Measurements from ENCODE around the gene INTS7. TPM values are rescaled to one million over a fixed set of nuclear protein-coding genes. Genes with fewer than 3 reads are reported as not detected.
"Not testable (repeated sequence)": the region's sequence is repeated elsewhere in the genome, so short reads cannot be mapped to it uniquely, and the experiment has no call there.

INTS7 gene
- total RNA-seq, 6 donors from 2014 or later, result 8.3 to 16.7 (median 14.6) TPM

DNA sequence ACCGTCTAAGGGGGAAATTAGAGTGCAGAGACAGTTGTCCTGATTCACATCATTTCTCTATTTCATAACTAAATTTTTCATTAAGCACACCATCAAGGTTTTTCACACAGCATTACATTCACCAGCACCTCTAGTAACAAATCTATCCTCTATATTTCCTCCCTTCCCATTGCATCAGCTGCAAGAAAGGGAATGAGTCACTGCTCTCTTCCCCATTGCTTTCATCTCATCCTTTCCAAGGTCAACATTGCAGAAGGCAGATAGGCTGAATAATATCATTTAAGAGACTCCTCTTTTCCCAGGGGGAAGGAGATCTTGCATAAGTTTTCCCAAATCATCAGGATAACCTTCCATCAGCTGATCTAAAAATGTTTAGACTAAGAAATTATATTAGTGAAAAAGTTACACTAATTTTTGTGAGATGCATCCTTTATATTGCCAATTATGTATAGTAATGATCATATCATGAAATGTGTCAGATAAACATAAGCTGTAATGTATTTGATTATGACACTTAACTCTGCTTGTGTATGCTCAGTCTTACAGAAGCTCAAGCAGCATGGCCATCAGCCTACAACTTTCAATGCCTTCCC is 4.3 kb downstream of the INTS7 start:
- ATAC-seq (ENCODE audit: low FRiP score in 2 of 2) (peak in 1 of 2 donors; percentile 11), DNase-seq (no peak)
- no peaks in the 10 kb centered on the region for H3K27me3 ChIP-seq
- no peak overlapping the region for H3K4me3 ChIP-seq
- 85 to 87% methylated on average over 1 of the region's 1 CpG for WGBS, 2 donors
- H3K9me3 ChIP-seq, result no peaks in the 10 kb centered on the region
- no peaks in the 10 kb centered on the region for H3K36me3 ChIP-seq
- peaks cover 5 to 49% (median 26%) of the 10 kb centered on the region in 4 donors for H3K4me1 ChIP-seq
- no peak overlapping the region for H3K27ac ChIP-seq
- TF ChIP-seq, protein P1, sequence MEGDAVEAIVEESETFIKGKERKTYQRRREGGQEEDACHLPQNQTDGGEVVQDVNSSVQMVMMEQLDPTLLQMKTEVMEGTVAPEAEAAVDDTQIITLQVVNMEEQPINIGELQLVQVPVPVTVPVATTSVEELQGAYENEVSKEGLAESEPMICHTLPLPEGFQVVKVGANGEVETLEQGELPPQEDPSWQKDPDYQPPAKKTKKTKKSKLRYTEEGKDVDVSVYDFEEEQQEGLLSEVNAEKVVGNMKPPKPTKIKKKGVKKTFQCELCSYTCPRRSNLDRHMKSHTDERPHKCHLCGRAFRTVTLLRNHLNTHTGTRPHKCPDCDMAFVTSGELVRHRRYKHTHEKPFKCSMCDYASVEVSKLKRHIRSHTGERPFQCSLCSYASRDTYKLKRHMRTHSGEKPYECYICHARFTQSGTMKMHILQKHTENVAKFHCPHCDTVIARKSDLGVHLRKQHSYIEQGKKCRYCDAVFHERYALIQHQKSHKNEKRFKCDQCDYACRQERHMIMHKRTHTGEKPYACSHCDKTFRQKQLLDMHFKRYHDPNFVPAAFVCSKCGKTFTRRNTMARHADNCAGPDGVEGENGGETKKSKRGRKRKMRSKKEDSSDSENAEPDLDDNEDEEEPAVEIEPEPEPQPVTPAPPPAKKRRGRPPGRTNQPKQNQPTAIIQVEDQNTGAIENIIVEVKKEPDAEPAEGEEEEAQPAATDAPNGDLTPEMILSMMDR (IDR thresholded peaks at IDR 0.05), result no peak
- TF ChIP-seq POLR2AphosphoS5 (IDR thresholded peaks at IDR 0.05), result no peak
- TF ChIP-seq POLR2A (IDR thresholded peaks at IDR 0.05), result no peak
- TF ChIP-seq EP300 (IDR thresholded peaks at IDR 0.05), result no peak

DNA sequence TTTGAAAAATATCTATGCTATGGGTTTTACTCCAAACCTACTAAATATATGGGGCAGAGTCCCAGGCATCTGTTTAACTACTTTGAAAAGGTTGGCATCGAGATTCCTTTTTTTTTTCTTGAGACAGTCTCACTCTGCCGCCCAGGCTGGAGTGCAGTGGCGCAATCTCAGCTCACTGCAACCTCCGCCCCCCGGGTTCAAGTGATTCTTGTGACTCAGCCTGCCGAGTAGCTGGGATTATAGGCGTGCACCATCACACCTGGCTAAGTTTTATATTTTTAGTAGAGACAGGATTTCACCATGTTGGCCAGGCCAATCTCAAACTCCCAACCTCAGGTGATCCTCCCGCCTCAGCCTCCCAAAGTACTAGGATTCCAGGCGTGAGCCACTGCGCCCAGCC is 7.6 kb downstream of the INTS7 start:
- Histone ChIP-seq H3K4me1 (peaks cover 5 to 26% (median 13%) of the 10 kb centered on the region in 4 donors), H3K27ac (peak overlapping the region in 1 of 4 donors; percentile 59)
- ATAC-seq (ENCODE audit: low FRiP score in 2 of 2); H3K4me3 ChIP-seq; H3K9me3 ChIP-seq; H3K36me3 ChIP-seq; H3K27me3 ChIP-seq: not testable (repeated sequence)
- DNase-seq, result peak; percentile 33 to 81
- WGBS, 2 donors, result 46 to 78% methylated on average over 10 of the region's 10 CpGs
- peak in 1 of 4 donors; percentile 55 for TF ChIP-seq EP300 (IDR thresholded peaks at IDR 0.05)

DNA sequence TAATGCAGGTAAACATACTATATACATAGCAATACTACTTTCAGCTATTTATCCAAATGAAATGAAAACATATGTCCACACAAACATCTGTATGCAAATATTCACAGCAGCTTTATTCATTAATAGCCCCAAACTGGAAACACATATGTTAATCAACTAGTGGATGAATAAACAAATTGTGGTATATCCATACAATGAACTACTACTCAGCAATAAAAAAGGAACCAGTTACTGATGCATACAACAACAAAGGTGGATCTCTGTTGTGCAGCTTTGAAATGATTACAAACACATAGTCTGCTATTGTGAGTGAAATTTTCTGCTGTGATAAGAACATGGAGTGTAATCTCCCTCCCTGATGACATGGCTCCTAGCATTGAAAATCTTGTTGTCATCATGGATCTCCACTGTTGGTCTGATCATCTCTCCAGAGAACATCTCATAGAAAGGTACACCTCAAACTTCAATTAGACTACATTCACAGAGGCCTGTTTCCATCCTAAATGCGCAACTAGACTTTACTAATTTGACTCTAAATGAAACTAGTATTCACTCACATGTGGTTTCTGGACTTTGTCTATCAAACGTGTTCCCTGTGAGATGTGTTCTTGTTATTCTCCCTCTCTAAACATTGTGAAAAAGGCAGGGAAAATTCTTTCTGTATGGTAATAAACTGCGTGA is 10.7 kb downstream of the INTS7 start:
- no peak overlapping the region for H3K27ac ChIP-seq
- DNase-seq (no peak), ATAC-seq (ENCODE audit: low FRiP score in 2 of 2) (no peak)
- H3K4me1 ChIP-seq, result peaks cover 0 to 13% (median 6%) of the 10 kb centered on the region in 4 donors
- H3K27me3 ChIP-seq, result no peaks in the 10 kb centered on the region
- peaks cover 0 to 3% (median 0%) of the 10 kb centered on the region in 4 donors for H3K36me3 ChIP-seq
- no peaks in the 10 kb centered on the region for H3K9me3 ChIP-seq
- 93% methylated on average over 3 of the region's 3 CpGs for WGBS, 2 donors
- no peak overlapping the region for H3K4me3 ChIP-seq
- TF ChIP-seq POLR2AphosphoS5 (IDR thresholded peaks at IDR 0.05), result no peak
- TF ChIP-seq POLR2A (IDR thresholded peaks at IDR 0.05), result no peak
- TF ChIP-seq, protein P1 (IDR thresholded peaks at IDR 0.05), result no peak
- TF ChIP-seq EP300 (IDR thresholded peaks at IDR 0.05), result no peak

DNA sequence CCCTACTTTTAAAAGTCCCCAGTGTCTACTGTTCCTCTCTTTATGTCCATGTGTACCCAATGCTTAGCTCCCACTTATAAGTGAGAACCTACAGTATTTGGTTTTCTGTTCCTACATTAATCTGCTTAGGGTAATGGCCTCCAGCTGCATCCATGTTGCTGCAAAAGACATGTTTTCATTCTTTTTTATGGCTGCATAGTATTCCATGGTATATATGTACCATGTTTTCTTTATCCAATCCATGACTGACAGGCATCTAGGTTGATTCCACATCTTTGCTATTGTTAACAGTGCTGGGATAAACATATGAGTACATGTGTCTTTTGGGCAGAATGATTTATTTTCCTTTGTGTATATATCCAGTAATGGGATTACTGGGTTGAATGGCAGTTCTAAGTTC is 12.4 kb downstream of the INTS7 start:
- not testable (repeated sequence) for H3K36me3 ChIP-seq; DNase-seq; H3K27me3 ChIP-seq; H3K9me3 ChIP-seq; H3K4me3 ChIP-seq; H3K27ac ChIP-seq; ATAC-seq (ENCODE audit: low FRiP score in 2 of 2)
- H3K4me1 ChIP-seq, result peaks cover 0 to 11% (median 5%) of the 10 kb centered on the region in 4 donors

DNA sequence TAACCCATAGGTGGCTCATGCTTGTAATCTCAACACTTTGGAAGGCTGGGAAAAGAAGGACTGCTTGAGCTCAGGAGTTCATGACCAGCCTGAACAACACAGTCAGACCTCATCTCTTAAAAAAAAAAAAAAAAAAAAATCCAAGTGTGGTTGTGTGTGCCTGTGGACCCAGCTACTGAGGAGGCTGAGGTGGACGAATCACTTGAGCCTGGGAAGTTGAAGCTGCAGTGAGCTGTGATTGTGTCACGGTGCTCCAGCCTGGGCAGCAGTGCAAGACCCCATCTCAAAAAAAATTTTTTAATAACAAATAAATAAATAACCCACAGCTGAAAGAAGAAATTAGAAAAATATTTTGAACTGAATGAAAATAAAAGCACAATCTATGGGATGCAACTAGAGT is 13.8 kb downstream of the INTS7 start:
- 94 to 96% methylated on average over 2 of the region's 2 CpGs for WGBS, 2 donors
- no peaks in the 10 kb centered on the region for H3K9me3 ChIP-seq
- peaks cover 0 to 3% (median 0%) of the 10 kb centered on the region in 4 donors for H3K36me3 ChIP-seq
- H3K27ac ChIP-seq, result no peak overlapping the region
- H3K4me1 ChIP-seq, result no peaks in the 10 kb centered on the region
- TF ChIP-seq, protein P1 (IDR thresholded peaks at IDR 0.05), result no peak
- TF ChIP-seq POLR2A (IDR thresholded peaks at IDR 0.05) (no peak), POLR2AphosphoS5 (IDR thresholded peaks at IDR 0.05) (no peak), EP300 (IDR thresholded peaks at IDR 0.05) (no peak)
- ATAC-seq (ENCODE audit: low FRiP score in 2 of 2) (no peak), DNase-seq (no peak)
- no peaks in the 10 kb centered on the region for H3K27me3 ChIP-seq
- no peak overlapping the region for H3K4me3 ChIP-seq

DNA sequence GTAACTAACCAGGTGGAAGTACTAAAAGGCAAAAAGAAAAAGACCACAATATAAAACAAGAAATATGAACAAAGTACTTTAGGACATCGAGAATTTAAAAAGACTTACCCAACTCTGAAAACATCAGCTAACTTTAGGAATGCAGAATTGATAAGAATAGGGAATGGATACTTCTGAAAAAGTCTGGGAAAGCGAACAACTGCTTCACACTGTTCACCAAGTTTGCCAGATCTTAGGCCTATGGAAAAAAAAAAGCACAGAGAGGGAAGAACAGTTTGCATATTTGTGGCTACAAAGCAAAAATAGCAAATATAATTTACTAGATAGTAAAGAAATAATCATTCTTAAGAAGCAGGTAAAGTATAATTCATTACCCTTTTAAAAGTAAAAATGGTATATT is 14.4 kb downstream of the INTS7 start:
- Histone ChIP-seq H3K9me3 (no peaks in the 10 kb centered on the region), H3K36me3 (peaks cover 0 to 5% (median 0%) of the 10 kb centered on the region in 4 donors), H3K27me3 (no peaks in the 10 kb centered on the region), H3K4me1 (peaks cover 0 to under 1% (median 0%) of the 10 kb centered on the region in 4 donors), H3K4me3 (no peak overlapping the region), H3K27ac (no peak overlapping the region)
- 91 to 92% methylated on average over 2 of the region's 2 CpGs for WGBS, 2 donors
- DNase-seq, result no peak
- TF ChIP-seq POLR2A (IDR thresholded peaks at IDR 0.05) (no peak), POLR2AphosphoS5 (IDR thresholded peaks at IDR 0.05) (no peak), EP300 (IDR thresholded peaks at IDR 0.05) (no peak)
- TF ChIP-seq, protein P1 (IDR thresholded peaks at IDR 0.05), result no peak
- ATAC-seq (ENCODE audit: low FRiP score in 2 of 2), result no peak

Measured in upper lobe of left lung (tissue), 6 donors.